Stomach (tissue), 9 donors: ENCODE data around the gene RIMBP2. TPM values are rescaled to one million over a fixed set of nuclear protein-coding genes. Genes with fewer than 3 reads are reported as not detected.

Experiments used
- DNase-seq, 2 donors: peaks; one replicate each; pipeline versions ENCODE4 v3.0.0 to v3.0.0-alpha.2; 2013 to 2019
- H3K27ac ChIP-seq, 5 donors: fragments of 200-600 bp in 4 of 5; sonication (generic) in 4 of 5; one replicate each; pipeline ENCODE4 v1.5.1; 2013 to 2019; ENCODE audit warnings: mild to moderate bottlenecking in 1 of 5, moderate library complexity in 1 of 5
- H3K27me3 ChIP-seq, 3 donors: fragments of 200-600 bp; sonication (generic); one replicate each; pipeline ENCODE4 v1.5.1; 2017 to 2019; ENCODE audit warnings: mixed run types in 1 of 3
- H3K36me3 ChIP-seq, 4 donors: fragments of 200-600 bp; sonication (generic); 1 replicate in 3 of 4; 2 replicates in 1 of 4; pipeline ENCODE4 v1.5.1; 2016 to 2019
- H3K4me1 ChIP-seq, 4 donors: fragments of 200-600 bp; sonication (generic); one replicate each; pipeline ENCODE4 v1.5.1; 2016 to 2019
- H3K4me3 ChIP-seq, 4 donors: fragments of 200-600 bp; sonication (generic) in 3 of 4; one replicate each; pipeline ENCODE4 v1.5.1; 2016 to 2019; ENCODE audit warnings: mild to moderate bottlenecking in 1 of 4
- H3K9me3 ChIP-seq, 4 donors: fragments of 200-600 bp; sonication (generic); one replicate each; pipeline ENCODE4 v1.5.1; 2016 to 2019
- EP300 ChIP-seq: sonication (generic); formaldehyde crosslinking; IDR thresholded peaks from one replicate; pipeline ENCODE4 v1.6.1; 2017; ENCODE audit warnings: antibody characterized with exemption
- POLR2A ChIP-seq, 4 donors: fragments of 450-650 bp; IDR thresholded peaks; one replicate each; pipeline ENCODE4 v1.6.1; 2016; ENCODE audit warnings: antibody characterized with exemption in 4 of 4, control low read depth in 2 of 4, mild to moderate bottlenecking in 1 of 4, moderate library complexity in 1 of 4
- POLR2AphosphoS5 ChIP-seq, 3 donors: sonication (generic); formaldehyde crosslinking; IDR thresholded peaks; one replicate each; pipeline ENCODE4 v1.6.1; 2016; ENCODE audit warnings: antibody characterized with exemption in 3 of 3
- WGBS, 5 donors: extraction: QIAGEN DNeasy Blood & Tissue Kit in 3 of 5; methylation state at CpG; one replicate each; pipeline versions ENCODE4 v1.1.5 to v1.1.7; 2013 to 2018; 5-methylcytosine and 5-hydroxymethylcytosine counted together
- intact Hi-C: fragments of 100-400 bp; cut with DNase I; formaldehyde crosslinking; loops from one replicate; pipeline ENCODE4 v1.15.1; 2023; ENCODE audit warnings: low total_unique reads
- polyA plus RNA-seq, 3 donors: library from polyadenylated mRNA; stranded (reverse); fragments of 200-250 nt; gene quantifications; one replicate each; pipeline ENCODE4 v1.2.3, GENCODE V29; 2013
- total RNA-seq, 5 donors: library from RNA; depleted of rRNA; stranded (reverse); fragments of >200 nt; gene quantifications; one replicate each; pipeline versions ENCODE4 v1.1.0 to v1.2.3, GENCODE V29; 2014 to 2016
- TF ChIP-seq, protein P1 (sequence below), 7 experiments: fragments of 450-650 bp in 4 of 7; fragments of 200-600 bp in 3 of 7; sonication (generic) in 3 of 7; IDR thresholded peaks; one replicate each; pipeline ENCODE4 v1.5.1; 2016 to 2019; ENCODE audit warnings: antibody characterized with exemption in 7 of 7, control low read depth in 2 of 7, mild to moderate bottlenecking in 1 of 7
- donor health status: healthy with polysubstance abuse.
- donor health status: Bipolar disorder and iron deficiency.
- donor health status: healthy.

Gene RIMBP2
- total and polyA plus RNA-seq, 8 donors = 0.75 to 44.6 (median 5.6) TPM

DNA sequence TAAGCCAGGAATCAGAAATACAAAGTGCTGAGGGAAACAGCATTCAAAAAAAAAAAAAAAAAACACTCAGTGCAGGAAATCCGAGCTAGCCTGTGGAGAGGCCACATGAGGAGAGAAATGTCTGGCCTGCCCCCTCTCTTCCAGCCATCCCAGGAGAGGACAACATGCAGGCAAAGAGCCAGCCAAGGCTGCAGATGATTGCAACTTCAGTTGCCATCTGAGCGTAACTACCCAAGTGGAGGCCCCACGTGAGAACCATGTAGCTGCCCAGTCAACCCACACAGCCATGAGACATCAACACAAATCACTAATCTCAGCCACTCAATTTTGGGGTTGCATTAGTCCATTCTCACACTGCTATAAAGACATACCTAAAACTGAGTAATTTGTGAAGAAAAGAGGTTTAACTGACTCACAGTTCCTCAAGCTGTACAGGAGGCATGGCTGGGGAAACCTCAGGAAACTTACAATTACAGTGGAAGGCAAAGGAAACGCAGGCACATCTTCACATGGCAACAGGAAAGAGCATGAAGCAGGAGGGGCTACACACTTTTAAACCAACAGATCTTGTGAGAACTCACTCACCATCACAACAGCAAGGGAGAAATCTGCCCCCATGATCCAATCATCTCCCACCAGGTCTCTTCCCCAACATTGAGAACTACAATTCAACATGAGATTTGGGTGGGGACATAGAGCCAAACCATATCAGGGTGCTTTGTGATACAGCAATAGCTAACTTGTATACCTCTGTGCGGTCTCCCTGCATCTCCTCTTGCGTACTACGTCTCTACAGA is 217.3 kb downstream of the RIMBP2 start:
- intact Hi-C loops = no loop called here
- 72 to 83% (median 83%) methylated on average over 7 of the region's 7 CpGs for WGBS, 5 donors
- H3K4me3 ChIP-seq = no peak overlapping the region

DNA sequence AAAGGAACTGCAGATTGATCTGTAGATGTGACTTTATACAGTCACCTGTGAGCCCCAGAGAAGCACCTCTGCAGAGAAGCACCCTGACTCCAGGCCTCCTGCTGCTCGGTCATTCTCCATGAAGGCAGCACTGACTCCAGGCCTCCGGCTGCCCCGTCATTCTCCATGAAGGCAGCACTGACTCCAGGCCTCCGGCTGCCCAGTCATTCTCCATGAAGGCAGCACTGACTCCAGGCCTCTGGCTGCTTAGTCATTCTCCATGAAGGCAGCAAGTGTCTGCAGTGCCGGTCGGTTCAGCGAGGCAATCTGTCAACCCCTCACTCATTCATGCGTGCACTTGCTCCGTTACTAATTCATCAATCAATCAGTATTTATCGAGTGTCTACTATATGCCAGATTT is 218.1 kb downstream of the RIMBP2 start:
- Histone ChIP-seq H3K4me3 (no peak overlapping the region), H3K27me3 (peaks cover 0 to 10% (median 0%) of the 10 kb centered on the region in 3 donors), H3K4me1 (no peaks in the 10 kb centered on the region), H3K9me3 (no peaks in the 10 kb centered on the region), H3K36me3 (no peaks in the 10 kb centered on the region), H3K27ac (no peak overlapping the region)
- no peak for DNase-seq
- TF ChIP-seq POLR2AphosphoS5 (IDR thresholded peaks at IDR 0.05) (no peak), EP300 (no peak), POLR2A (IDR thresholded peaks at IDR 0.05) (no peak)
- TF ChIP-seq, protein P1, sequence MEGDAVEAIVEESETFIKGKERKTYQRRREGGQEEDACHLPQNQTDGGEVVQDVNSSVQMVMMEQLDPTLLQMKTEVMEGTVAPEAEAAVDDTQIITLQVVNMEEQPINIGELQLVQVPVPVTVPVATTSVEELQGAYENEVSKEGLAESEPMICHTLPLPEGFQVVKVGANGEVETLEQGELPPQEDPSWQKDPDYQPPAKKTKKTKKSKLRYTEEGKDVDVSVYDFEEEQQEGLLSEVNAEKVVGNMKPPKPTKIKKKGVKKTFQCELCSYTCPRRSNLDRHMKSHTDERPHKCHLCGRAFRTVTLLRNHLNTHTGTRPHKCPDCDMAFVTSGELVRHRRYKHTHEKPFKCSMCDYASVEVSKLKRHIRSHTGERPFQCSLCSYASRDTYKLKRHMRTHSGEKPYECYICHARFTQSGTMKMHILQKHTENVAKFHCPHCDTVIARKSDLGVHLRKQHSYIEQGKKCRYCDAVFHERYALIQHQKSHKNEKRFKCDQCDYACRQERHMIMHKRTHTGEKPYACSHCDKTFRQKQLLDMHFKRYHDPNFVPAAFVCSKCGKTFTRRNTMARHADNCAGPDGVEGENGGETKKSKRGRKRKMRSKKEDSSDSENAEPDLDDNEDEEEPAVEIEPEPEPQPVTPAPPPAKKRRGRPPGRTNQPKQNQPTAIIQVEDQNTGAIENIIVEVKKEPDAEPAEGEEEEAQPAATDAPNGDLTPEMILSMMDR (IDR thresholded peaks at IDR 0.05) = no peak
- intact Hi-C loops = no loop called here
- WGBS, 5 donors = 63 to 72% (median 70%) methylated on average over 10 of the region's 10 CpGs

More for the DNA sequence above, 217.3 kb downstream of the RIMBP2 start:
- Histone ChIP-seq H3K4me1 (no peaks in the 10 kb centered on the region), H3K27me3 (peaks cover 0 to 4% (median 0%) of the 10 kb centered on the region in 3 donors), H3K27ac (no peak overlapping the region), H3K9me3 (no peaks in the 10 kb centered on the region), H3K36me3 (no peaks in the 10 kb centered on the region)
- TF ChIP-seq POLR2AphosphoS5 (IDR thresholded peaks at IDR 0.05) = no peak
- TF ChIP-seq, protein P1 (IDR thresholded peaks at IDR 0.05) = no peak
- TF ChIP-seq POLR2A (IDR thresholded peaks at IDR 0.05) = no peak
- TF ChIP-seq EP300 = no peak
- no peak for DNase-seq

DNA sequence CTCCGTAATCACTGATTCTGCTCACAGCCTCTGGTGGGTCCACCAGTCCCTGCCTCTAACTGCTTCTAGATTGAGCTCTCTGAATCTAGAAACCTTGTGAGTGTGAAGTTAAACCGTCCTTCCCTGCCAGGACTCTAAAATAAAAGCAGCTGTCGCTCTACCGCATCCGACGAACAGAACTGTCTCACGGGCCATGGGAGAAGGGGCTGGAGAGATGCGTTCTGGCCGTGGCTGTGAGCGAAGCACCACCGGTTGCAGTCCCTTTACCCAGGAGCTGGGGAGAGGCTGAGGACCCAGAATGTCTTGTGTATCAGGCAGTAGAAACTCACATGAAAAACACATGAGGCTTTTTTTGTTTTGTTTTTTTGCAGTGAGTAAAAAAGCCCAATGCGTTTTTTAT is 218.8 kb downstream of the RIMBP2 start:
- no peak for DNase-seq
- TF ChIP-seq POLR2AphosphoS5 (IDR thresholded peaks at IDR 0.05) (no peak), EP300 (no peak), POLR2A (IDR thresholded peaks at IDR 0.05) (no peak)
- TF ChIP-seq, protein P1 (IDR thresholded peaks at IDR 0.05) = no peak
- H3K4me3 ChIP-seq = no peak overlapping the region
- H3K4me1 ChIP-seq = no peaks in the 10 kb centered on the region
- H3K27me3 ChIP-seq = peaks cover 0 to 10% (median 0%) of the 10 kb centered on the region in 3 donors
- H3K36me3 ChIP-seq = no peaks in the 10 kb centered on the region
- no peaks in the 10 kb centered on the region for H3K9me3 ChIP-seq
- intact Hi-C loops = no loop called here
- WGBS, 5 donors = 75 to 79% (median 77%) methylated on average over 12 of the region's 12 CpGs
- H3K27ac ChIP-seq = no peak overlapping the region

DNA sequence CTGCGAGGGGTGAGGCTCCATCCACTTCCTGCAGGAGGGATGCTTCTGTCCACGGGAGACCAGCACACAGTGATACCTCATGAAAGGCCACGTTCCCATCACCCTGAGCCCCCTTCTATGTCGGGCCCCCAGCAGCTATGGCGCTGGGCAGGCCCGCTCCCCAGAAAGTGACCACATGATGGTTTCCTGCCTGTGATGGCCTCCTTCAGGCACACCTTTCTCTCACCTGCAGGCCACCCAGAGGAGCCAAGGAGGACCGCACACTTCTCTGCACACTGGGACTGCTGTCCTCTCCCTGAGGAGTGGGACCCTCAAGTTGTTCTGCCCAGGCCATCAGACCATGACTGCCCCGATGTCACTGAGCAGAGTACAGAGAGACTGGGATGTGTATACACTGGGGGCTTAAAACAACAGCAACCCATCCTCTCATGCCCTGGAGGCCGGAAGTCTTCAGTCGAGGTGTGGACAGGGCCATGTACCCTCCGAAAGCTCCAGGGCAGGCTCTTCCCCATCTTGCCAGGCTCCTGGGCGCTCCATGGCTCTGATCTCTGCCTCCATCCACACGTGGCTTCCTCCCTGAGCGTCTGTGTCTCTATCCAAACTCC is 219.5 kb downstream of the RIMBP2 start:
- WGBS, 5 donors = 64 to 76% (median 75%) methylated on average over 12 to 14 of the region's 14 CpGs
- H3K27me3 ChIP-seq = peaks cover 0 to 10% (median 0%) of the 10 kb centered on the region in 3 donors
- no peaks in the 10 kb centered on the region for H3K36me3 ChIP-seq
- DNase-seq = no peak
- intact Hi-C loops = no loop called here
- H3K9me3 ChIP-seq = no peaks in the 10 kb centered on the region
- H3K4me1 ChIP-seq = no peaks in the 10 kb centered on the region
- H3K27ac ChIP-seq = no peak overlapping the region
- TF ChIP-seq POLR2A (IDR thresholded peaks at IDR 0.05) = no peak
- no peak overlapping the region for H3K4me3 ChIP-seq
